GM12892 (cell line): ENCODE data around the gene GNAZ.

Experiments
- POLR2A ChIP-seq: IDR thresholded peaks from 2 replicates; pipeline ENCODE4 v1.6.1; 2011; ENCODE audit warnings: low read depth, low read length, control low read depth
- POLR2AphosphoS5 ChIP-seq: IDR thresholded peaks from 2 replicates; pipeline ENCODE4 v1.6.1; 2011; ENCODE audit warnings: low read depth, low read length, control low read depth
- TAF1 ChIP-seq: IDR thresholded peaks from 2 replicates; pipeline ENCODE4 v1.6.1; 2011; ENCODE audit warnings: low read depth, mild to moderate bottlenecking, control low read depth, low read length, borderline replicate concordance

DNA sequence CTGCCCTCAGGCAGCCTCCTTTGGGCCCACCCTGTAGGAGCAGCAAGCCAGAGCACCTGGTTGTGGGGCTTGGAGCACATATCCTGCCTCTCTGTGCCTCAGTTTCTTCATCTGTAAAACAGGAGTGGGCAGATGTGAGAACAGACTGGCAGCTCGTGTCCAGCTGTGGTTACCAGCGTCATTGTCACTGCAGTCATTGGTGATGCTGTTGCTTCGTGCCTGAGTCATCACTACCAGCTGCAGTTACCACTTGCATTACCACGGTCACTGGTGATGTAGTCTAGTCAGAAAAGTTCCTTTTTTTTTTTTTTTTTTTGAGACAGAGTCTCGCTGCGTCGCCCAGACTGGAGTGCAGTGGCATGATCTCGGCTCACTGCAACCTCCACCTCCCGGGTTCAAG lies 51.1 kb downstream of the GNAZ start:
- TF ChIP-seq POLR2A, result no peak
- TF ChIP-seq POLR2AphosphoS5, result no peak
- TF ChIP-seq TAF1, result no peak
